ENCODE data around the gene FAXDC2. TPM values are rescaled to one million over a fixed set of nuclear protein-coding genes. Genes with fewer than 3 reads are reported as not detected.

FAXDC2 gene
- total and polyA plus RNA-seq, 10 of the 15 experiments (the other 5 are each of a cell fraction or from before 2014, with no cell fraction given) = 0.13 to 1.8 (median 0.35) TPM

- RAD21 ChIA-PET (ENCODE audit: unreplicated experiment) = interaction anchor here (0.8 to 2.0 kb wide), 4 partner anchors 80 to 409 kb away, joined by 3 to 7 read pairs (median 3); partner anchors contain the start of gene GEMIN5
- POLR2A ChIA-PET = interaction anchor here (0.6 to 2.3 kb wide), 5 partner anchors 13 to 807 kb away, joined by 3 to 7 read pairs (median 4); no protein-coding TSS in a partner anchor
- CTCF ChIA-PET = interaction anchor here (1.3 to 1.5 kb wide), 3 partner anchors 59 to 208 kb away, joined by 3 to 4 read pairs (median 4); no protein-coding TSS in a partner anchor
- WGBS (ENCODE audit: insufficient coverage, insufficient replicate concordance, low lambda C conversion rate, missing lambda C conversion rate) = under 1% methylated on average over 55 of the region's 59 CpGs
- SMC1A ChIA-PET (ENCODE audit: uncharacterized antibody, unreplicated experiment) = interaction anchor here (0.6 to 1.6 kb wide), 5 partner anchors 37 to 206 kb away, joined by 3 to 6 read pairs (median 3); partner anchors contain the start of gene GEMIN5
- peaks cover 42% of the 10 kb centered on the region for H3K79me2 ChIP-seq (ENCODE audit: control insufficient read depth, insufficient read depth, low read length)
- no peaks in the 10 kb centered on the region for H3K27me3 ChIP-seq (replicated peaks in 1 of 2; ENCODE audit: control insufficient read depth in 2 of 2, insufficient read depth in 2 of 2, low read length in 1 of 2)
- intact Hi-C loops (cut with micrococcal nuclease; ENCODE audit: unreplicated experiment) (loop anchor here (1.0 to 5.0 kb wide), 4 partner anchors 15 to 410 kb away; partner anchors contain the start of genes GEMIN5, LARP1 and SAP30L), in situ Hi-C loops (cut with MboI) (no loop called here)
- no peaks in the 10 kb centered on the region for H3K9me3 ChIP-seq (replicated peaks; ENCODE audit: control insufficient read depth, insufficient read depth, low read length)
- H3K9ac ChIP-seq (ENCODE audit: control insufficient read depth, insufficient read depth, low read length) = peak overlapping the region; percentile 80
- peaks cover 11% of the 10 kb centered on the region for H3K4me1 ChIP-seq (ENCODE audit: control insufficient read depth, insufficient read depth, low read length)
- peak overlapping the region; percentile 91 for H3K27ac ChIP-seq (ENCODE audit: control insufficient read depth, insufficient read depth)
- FAIRE-seq = peak; percentile 7
- H3K4me3 ChIP-seq = peak overlapping the region; percentile 80
- BruUV-seq (replicated peaks) = TSS peak; percentile 78
- DNase-seq (ENCODE audit: low read depth, low spot score) = peak; percentile 62
- H4K20me1 ChIP-seq (ENCODE audit: control insufficient read depth, insufficient read depth) = no peaks in the 10 kb centered on the region; the same call in 1 of the 2 replicates
- peak overlapping the region; percentile 98 for H3K4me2 ChIP-seq (ENCODE audit: control insufficient read depth, insufficient read depth)
- peak overlapping the region; percentile 92 for H2AFZ ChIP-seq (ENCODE audit: control insufficient read depth, low read depth, low read length)
- no peaks in the 10 kb centered on the region for H3K36me3 ChIP-seq (ENCODE audit: control insufficient read depth in 2 of 2, insufficient read depth in 2 of 2, low read length in 1 of 2)
- peak; percentile 78 for ATAC-seq
- TF ChIP-seq SKIL (IDR thresholded peaks at IDR 0.05; ENCODE audit: low read depth, poor library complexity, severe bottlenecking) (peak; percentile 24), RELB (IDR thresholded peaks at IDR 0.05; ENCODE audit: low read depth) (peak; percentile 30), ETV6 (conservative IDR thresholded peaks at IDR 0.05 in 1 of 2, IDR thresholded peaks at IDR 0.05 in 1 of 2; ENCODE audit: borderline replicate concordance in 1 of 2, low read depth in 1 of 2) (0 out of 4 replicates have a peak, but pooled peaks of 1 of the 2 experiments have one; percentile 4), ZNF207 (IDR thresholded peaks at IDR 0.05; ENCODE audit: borderline replicate concordance) (peak; percentile 56; the same call in 1 of the 2 replicates), MXI1 (IDR thresholded peaks at IDR 0.05; ENCODE audit: low read depth, low read length) (peak; percentile 67), IRF3 (IDR thresholded peaks at IDR 0.05) (0 out of 2 replicates have a peak, but pooled peaks have one; percentile 33), TBL1XR1 (IDR thresholded peaks at IDR 0.05; ENCODE audit: low read depth, low read length) (0 out of 2 replicates have a peak, but pooled peaks have one; percentile 27), CHD1 (IDR thresholded peaks at IDR 0.05; ENCODE audit: low read depth, low read length) (0 out of 2 replicates have a peak, but pooled peaks have one; percentile 42), MAX (IDR thresholded peaks at IDR 0.05; ENCODE audit: low read depth, low read length) (peak; percentile 78), ELK1 (IDR thresholded peaks at IDR 0.05; ENCODE audit: low read depth, low read length) (no peak; the same call in 1 of the 2 replicates), TCF12 (IDR thresholded peaks at IDR 0.05; ENCODE audit: low read depth, low read length) (0 out of 2 replicates have a peak, but pooled peaks have one; percentile 11), NRF1 (conservative IDR thresholded peaks at IDR 0.05; ENCODE audit: low read depth, low read length) (no peak), DPF2 (IDR thresholded peaks at IDR 0.05) (peak; percentile 75)
Measured at GRCh38 chr5:154857530-154858296, 7.3 kb upstream of the FAXDC2 start.
